AG04449 (cell line): ENCODE measurements around the gene CACNA1B.

Experiments used
- CTCF ChIA-PET: fragments of 350-600 bp; formaldehyde crosslinking; extraction: SDS; loops from one replicate; lab custom pipeline; 2021; ENCODE audit warnings: antibody characterized with exemption; lab: Yijun Ruan, JAX
- POLR2A ChIA-PET: fragments of 400-600, 350-600 bp; formaldehyde crosslinking; extraction: SDS; loops from one replicate; lab custom pipeline; 2020; ENCODE audit warnings: antibody characterized with exemption, inconsistent platforms; lab: Yijun Ruan, JAX
- DNase-seq: peaks from one replicate; pipeline ENCODE4 v3.0.0-alpha.2; 2010; ENCODE audit warnings: low read depth, low spot score
- H3K4me3 ChIP-seq: 2 replicates; pipeline ENCODE4 v1.5.1; 2011; ENCODE audit warnings: low read depth, mild to moderate bottlenecking, control low read depth, low read length
- CTCF ChIP-seq: IDR thresholded peaks from one replicate; pipeline ENCODE4 v1.5.1; 2011; ENCODE audit warnings: mild to moderate bottlenecking, moderate library complexity, low read length, control low read depth, inconsistent platforms; ENCODE audit not compliant: insufficient read depth; ENCODE audit errors: missing control alignments

CACNA1B gene

GRCh38 chr9:137969685-137970084, 92.1 kb downstream of the CACNA1B start:
- ChIA-PET POLR2A (no interaction called here), CTCF (no interaction called here)
- TF ChIP-seq CTCF: no peak
- H3K4me3 ChIP-seq: no peak overlapping the region
- DNase-seq: no peak

GRCh38 chr9:137970098-137970497, 92.5 kb downstream of the CACNA1B start:
- H3K4me3 ChIP-seq: no peak overlapping the region
- POLR2A ChIA-PET: no interaction called here
- TF ChIP-seq CTCF: no peak
- no peak for DNase-seq
- CTCF ChIA-PET: no interaction called here

GRCh38 chr9:137970686-137971476, 93.3 kb downstream of the CACNA1B start:
- DNase-seq: no peak
- H3K4me3 ChIP-seq: no peak overlapping the region
- CTCF ChIA-PET: no interaction called here
- TF ChIP-seq CTCF: no peak
- POLR2A ChIA-PET: no interaction called here

- no peak for DNase-seq
- POLR2A ChIA-PET: no interaction called here
- CTCF ChIA-PET: no interaction called here
- no peak overlapping the region for H3K4me3 ChIP-seq
- no peak for TF ChIP-seq CTCF
Observed at GRCh38 chr9:137971477-137972138, 94.0 kb downstream of the CACNA1B start.

- TF ChIP-seq CTCF: no peak
- no peak for DNase-seq
- POLR2A ChIA-PET: no interaction called here
- CTCF ChIA-PET: no interaction called here
- no peak overlapping the region for H3K4me3 ChIP-seq
Observed at GRCh38 chr9:137972355-137972987, 94.9 kb downstream of the CACNA1B start.

GRCh38 chr9:137972988-137973470, 95.4 kb downstream of the CACNA1B start:
- POLR2A ChIA-PET: no interaction called here
- no peak for TF ChIP-seq CTCF
- CTCF ChIA-PET: no interaction called here
- DNase-seq: no peak
- H3K4me3 ChIP-seq: no peak overlapping the region
